HG03095 (cell line): ENCODE data around the gene ONECUT2.

Experiments
- ATAC-seq: cut with Tn5 transposase; IDR thresholded peaks from one replicate; pipeline ENCODE4 v1.9.1; 2021; ENCODE audit warnings: moderate library complexity; ENCODE audit not compliant: unreplicated experiment

Gene ONECUT2

DNA sequence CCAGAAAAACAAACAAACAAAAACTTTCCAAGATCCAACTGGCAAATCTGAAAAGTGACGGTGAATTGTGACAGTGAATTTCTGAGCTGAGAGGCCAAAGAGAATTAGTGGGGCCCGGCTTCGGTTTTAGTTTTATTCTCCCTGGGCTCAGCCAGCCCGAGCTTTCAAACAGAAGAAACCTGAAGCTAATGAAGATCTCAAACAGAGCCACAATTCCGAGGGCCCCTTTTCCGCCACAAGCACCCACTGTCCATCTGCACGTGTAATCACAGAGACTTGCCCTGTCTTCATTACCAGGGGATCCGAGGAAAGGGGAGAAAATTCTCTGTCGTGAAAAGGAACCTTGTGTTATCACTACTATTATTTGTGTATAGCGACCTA, 4.2 kb upstream of the ONECUT2 start:
- no peak for ATAC-seq

DNA sequence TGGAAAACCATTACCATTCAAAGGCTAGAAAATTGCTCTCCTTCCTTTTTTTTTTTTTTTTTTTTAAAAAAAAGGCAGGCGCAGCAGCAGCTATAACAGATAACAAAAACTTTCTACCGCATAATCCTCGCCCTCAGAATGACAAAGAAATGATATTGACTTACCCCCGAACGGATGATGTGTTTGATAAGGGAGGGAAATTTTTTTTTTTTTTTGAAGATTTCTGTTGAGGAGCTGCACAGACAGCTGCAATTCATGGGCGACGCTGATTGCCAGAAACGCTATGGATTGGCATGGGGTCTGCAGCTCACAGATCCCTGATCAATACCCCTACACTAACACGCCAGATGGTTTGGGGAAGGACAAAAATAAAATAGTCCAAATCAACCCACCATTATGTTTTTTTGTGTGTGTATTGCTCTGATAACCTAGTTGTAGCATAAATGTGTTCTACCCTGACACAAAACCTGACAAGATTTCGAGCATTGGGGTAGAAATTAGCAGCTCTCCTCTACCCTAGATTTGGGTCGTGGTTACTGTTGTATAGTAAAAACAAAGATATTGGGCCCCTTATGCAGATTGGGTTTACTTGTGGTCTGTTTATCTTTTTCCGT, 3.6 kb upstream of the ONECUT2 start:
- ATAC-seq = no peak

GRCh38 chr18:57432140-57432539, 3.0 kb upstream of the ONECUT2 start:
- ATAC-seq = no peak

GRCh38 chr18:57432751-57433400, 2.3 kb upstream of the ONECUT2 start:
- ATAC-seq = no peak

DNA sequence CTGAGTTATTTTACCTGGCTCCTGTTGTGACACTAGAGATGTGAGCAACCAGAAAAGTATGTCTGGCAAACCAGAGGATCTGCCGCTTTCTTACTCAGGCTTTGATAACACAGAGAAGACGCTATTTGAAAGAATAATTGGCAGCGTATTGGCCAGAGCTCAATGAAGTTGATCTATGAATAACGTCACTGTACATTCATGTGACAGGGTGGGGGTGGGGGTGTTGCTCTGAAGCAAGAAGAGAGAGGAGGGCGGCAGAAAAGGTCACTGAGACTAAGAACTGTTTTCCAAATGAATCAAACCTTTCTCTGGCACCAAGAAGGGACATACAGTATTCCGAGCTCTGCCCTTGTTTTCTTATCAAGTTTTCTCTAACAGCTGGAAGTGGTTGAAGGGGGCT, 1.7 kb upstream of the ONECUT2 start:
- no peak for ATAC-seq

DNA sequence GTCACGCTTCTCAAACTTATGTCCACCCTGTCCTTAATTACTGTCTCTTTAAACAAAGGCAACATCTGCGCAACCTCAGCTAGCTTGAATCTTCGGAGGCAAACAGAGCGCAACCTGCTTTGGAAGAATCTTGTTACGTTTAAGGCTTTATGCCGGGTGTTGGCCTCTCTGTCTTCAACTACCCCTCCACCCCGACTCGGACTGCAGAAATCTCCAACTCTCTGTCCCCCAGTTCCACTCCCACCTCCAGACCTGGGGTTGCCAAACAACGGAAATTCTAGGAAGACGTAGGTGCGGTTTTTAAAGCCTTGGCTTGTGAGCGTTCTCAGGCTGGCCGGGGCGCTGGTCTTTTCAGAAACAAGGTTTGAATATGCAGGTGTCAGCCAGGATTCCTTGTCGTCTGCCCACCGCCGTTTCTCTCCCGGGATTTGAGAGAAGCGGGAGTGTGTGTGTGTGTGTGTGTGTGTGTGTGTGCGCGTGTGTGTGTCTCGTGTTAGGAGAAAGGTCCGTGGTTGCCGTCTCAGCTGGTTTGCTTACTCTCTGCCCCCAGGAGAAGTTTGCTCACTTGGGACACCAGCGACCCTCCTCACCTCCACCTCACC, 1.1 kb upstream of the ONECUT2 start:
- ATAC-seq = no peak

- ATAC-seq = no peak
These were observed 644 bp downstream of the ONECUT2 start for GRCh38 chr18:57435846-57436190.

- no peak for ATAC-seq
These were observed 1.2 kb downstream of the ONECUT2 start for GRCh38 chr18:57436191-57436964.

DNA sequence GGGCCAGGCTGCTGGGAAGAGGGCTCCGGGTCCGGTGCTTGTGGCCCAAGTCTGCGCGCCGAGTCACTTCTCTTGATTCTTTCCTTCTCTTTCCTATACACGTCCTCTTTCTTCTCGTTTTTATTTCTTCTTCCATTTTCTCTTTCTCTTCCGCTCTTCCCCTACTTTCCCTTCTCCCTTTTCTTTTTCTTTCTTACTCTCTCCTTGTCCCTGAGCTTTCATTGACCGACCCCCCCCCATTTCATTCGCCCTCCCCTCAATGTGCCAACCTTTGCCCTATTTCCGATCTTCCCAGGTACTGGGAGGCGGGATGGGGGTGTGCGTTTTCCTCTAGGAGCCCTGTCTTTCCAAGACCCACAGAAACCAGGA, 1.8 kb downstream of the ONECUT2 start:
- ATAC-seq = no peak

GRCh38 chr18:57437402-57437765, 2.2 kb downstream of the ONECUT2 start:
- no peak for ATAC-seq

DNA sequence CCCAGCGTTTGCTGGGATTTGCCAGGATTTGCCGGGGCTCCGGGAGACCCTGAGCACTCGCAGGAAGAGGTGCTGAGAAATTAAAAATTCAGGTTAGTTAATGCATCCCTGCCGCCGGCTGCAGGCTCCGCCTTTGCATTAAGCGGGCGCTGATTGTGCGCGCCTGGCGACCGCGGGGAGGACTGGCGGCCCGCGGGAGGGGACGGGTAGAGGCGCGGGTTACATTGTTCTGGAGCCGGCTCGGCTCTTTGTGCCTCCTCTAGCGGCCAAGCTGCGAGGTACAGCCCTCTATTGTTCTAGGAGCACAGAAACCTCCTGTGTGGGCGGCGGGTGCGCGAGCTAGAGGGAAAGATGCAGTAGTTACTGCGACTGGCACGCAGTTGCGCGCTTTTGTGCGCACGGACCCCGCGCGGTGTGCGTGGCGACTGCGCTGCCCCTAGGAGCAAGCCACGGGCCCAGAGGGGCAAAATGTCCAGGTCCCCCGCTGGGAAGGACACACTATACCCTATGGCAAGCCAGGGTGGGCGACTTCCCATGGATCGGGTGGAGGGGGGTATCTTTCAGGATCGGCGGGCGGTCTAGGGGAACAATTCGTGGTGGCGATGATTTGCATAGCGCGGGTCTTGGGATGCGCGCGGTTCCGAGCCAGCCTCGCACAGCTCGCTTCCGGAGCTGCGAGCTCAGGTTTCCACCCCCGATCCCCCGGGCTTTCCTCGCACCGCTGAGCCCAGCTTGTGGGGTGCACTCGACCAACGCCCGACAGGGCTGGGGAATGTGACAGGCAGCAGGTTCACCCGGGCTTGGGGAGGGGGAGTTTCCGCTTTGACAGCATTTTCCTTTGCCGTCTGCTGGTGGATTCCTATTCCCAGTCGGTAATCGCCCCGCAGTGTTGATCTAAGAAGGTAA, 2.8 kb downstream of the ONECUT2 start:
- ATAC-seq = peak; percentile 51

DNA sequence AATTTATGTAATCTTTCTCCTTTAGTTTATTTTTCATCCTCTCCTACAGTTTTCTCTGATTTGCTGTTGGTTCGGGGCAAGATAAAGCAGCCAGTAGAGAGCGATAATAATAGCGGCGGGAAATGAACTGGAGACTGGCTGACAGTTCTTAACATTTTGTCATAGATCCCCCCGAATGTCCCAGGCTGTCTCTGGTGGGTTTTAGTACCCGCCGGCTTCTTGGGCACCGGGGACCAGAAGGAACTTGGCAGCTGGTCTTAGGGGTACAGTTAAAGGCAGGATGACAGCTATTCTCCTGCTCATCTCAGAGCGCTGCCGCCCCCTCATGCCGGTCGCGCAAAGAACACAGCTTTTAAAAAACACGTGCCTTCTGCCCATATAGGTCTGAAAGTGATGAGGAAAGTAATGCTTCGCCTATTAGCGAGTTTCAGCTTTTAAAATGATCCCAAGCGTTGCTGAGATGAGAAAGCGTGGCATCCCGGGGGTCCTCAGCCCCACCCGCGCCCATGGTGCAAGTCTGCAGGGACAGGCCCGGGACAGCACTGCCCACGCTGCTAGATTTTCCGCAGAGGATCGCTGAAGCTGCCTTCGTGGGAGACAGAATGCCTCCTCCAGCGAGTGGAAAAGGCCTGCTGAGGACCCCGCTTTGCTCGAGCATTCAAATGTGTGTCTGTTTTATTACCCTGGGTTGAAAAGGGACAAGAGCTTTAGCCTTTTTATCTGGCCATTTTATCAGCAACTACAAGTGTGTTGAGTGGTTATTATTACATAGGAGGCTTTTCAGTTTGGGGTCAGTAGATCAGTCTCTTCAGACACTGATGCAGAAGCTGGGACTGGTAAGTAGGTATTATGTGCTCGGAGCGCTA, 3.8 kb downstream of the ONECUT2 start:
- no peak for ATAC-seq

- no peak for ATAC-seq
These were observed 4.4 kb downstream of the ONECUT2 start for GRCh38 chr18:57439609-57439968.

DNA sequence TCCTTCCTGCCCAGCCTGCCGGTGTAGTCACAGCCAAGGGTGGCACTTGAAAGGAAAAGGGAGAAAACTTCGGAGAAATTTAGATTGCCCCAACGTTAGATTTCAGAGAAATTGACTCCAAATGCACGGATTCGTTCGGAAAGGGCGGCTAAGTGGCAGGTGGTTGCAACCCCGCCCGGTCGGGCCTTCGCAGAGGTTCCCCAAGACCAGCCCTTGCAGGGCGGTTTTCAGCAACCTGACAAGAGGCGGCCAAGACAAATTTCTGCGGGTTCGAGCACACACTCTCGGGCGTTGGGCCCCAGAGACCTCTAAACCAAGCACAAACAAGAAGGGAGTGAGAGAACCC, 4.8 kb downstream of the ONECUT2 start:
- no peak for ATAC-seq

- ATAC-seq = no peak
These were observed 5.3 kb downstream of the ONECUT2 start for GRCh38 chr18:57440331-57441070.

GRCh38 chr18:57441071-57441794, 6.1 kb downstream of the ONECUT2 start:
- no peak for ATAC-seq

GRCh38 chr18:57443247-57443646, 8.1 kb downstream of the ONECUT2 start:
- ATAC-seq = no peak

GRCh38 chr18:57443702-57444101, 8.5 kb downstream of the ONECUT2 start:
- ATAC-seq = no peak

GRCh38 chr18:57444301-57444759, 9.2 kb downstream of the ONECUT2 start:
- no peak for ATAC-seq
